IMR-90 (cell line): Measurements from ENCODE around the gene TNIP1. TPM values are rescaled to one million over a fixed set of nuclear protein-coding genes. Genes with fewer than 3 reads are reported as not detected.

Experiments
- ATAC-seq: fragments of 200-7000 bp; cut with Tn5 transposase; 2 replicates; pipeline ENCODE4 v1.9.1; 2020; ENCODE audit warnings: low read depth, mild to moderate bottlenecking, moderate library complexity
- BruUV-seq: library from RNA; stranded (reverse); fragments of 400-500 nt; replicated peaks from 2 replicates; lab custom pipeline; 2021; lab: Mats Ljungman, UMichigan
- CTCF ChIA-PET: fragments of 300-600 bp; formaldehyde crosslinking; extraction: SDS; loops from one replicate; lab custom pipeline; 2021; ENCODE audit warnings: antibody characterized with exemption; lab: Yijun Ruan, JAX
- POLR2A ChIA-PET: fragments of 300-600 bp; sonication (Branson Sonifier 250); formaldehyde crosslinking; loops from one replicate; lab custom pipeline; 2022; ENCODE audit warnings: antibody characterized with exemption; ENCODE audit not compliant: unreplicated experiment; lab: Charles Lee
- DNase-seq: peaks from one replicate; pipeline ENCODE4 v3.0.0; 2013
- H2AFZ ChIP-seq: replicated peaks from 2 replicates; pipeline ENCODE3; 2013; ENCODE audit warnings: low read length, mild to moderate bottlenecking; ENCODE audit not compliant: poor library complexity
- H2AK5ac ChIP-seq: 2 replicates; pipeline ENCODE4 v1.6.1; 2013; ENCODE audit warnings: low read depth, low read length, inconsistent platforms
- H2AK9ac ChIP-seq: replicated peaks from 2 replicates; pipeline ENCODE3; 2013; ENCODE audit warnings: mild to moderate bottlenecking, low read depth, low read length, moderate library complexity; ENCODE audit not compliant: poor library complexity
- H2BK120ac ChIP-seq: 2 replicates; pipeline ENCODE4 v1.6.1; 2013; ENCODE audit warnings: low read depth, low read length, inconsistent platforms
- H2BK15ac ChIP-seq: 3 replicates; pipeline ENCODE4 v1.6.1; 2013; ENCODE audit warnings: low read depth, low read length, inconsistent platforms
- H2BK20ac ChIP-seq: 2 replicates; pipeline ENCODE4 v1.6.1; 2013; ENCODE audit warnings: low read depth, mild to moderate bottlenecking, inconsistent platforms, low read length, moderate library complexity
- H2BK5ac ChIP-seq: 2 replicates; pipeline ENCODE4 v1.6.1; 2013; ENCODE audit warnings: mild to moderate bottlenecking, low read depth, low read length, inconsistent platforms; ENCODE audit not compliant: poor library complexity, severe bottlenecking
- H3K14ac ChIP-seq: replicated peaks from 2 replicates; pipeline ENCODE4 v1.6.1; 2013; ENCODE audit warnings: low read depth, low read length, inconsistent platforms
- H3K18ac ChIP-seq: 2 replicates; pipeline ENCODE4 v1.6.1; 2013; ENCODE audit warnings: low read depth, low read length, control low read depth
- H3K23ac ChIP-seq: 2 replicates; pipeline ENCODE4 v1.6.1; 2013; ENCODE audit warnings: low read depth, low read length, inconsistent platforms
- H3K27ac ChIP-seq: 2 replicates; pipeline ENCODE4 v1.5.1; 2013; ENCODE audit warnings: mild to moderate bottlenecking, control low read depth, low read length; ENCODE audit not compliant: insufficient read depth
- H3K27me3 ChIP-seq: 2 replicates; pipeline ENCODE4 v1.6.1; 2013; ENCODE audit warnings: low read length; ENCODE audit not compliant: control insufficient read depth, insufficient read depth
- H3K36me3 ChIP-seq: 2 replicates; pipeline ENCODE4 v1.6.1; 2013; ENCODE audit warnings: low read length, mixed read lengths; ENCODE audit not compliant: control insufficient read depth, insufficient read depth
- H3K4ac ChIP-seq: 2 replicates; pipeline ENCODE4 v1.6.1; 2013; ENCODE audit warnings: low read depth, low read length, inconsistent platforms
- H3K4me1 ChIP-seq: 2 replicates; pipeline ENCODE4 v1.6.1; 2013; ENCODE audit warnings: low read length, mixed read lengths; ENCODE audit not compliant: control insufficient read depth, insufficient read depth
- H3K4me2 ChIP-seq: 2 replicates; pipeline ENCODE4 v1.6.1; 2013; ENCODE audit warnings: low read depth, mild to moderate bottlenecking, control low read depth, low read length, moderate library complexity
- H3K4me3 ChIP-seq: 2 replicates; pipeline ENCODE4 v1.5.1; 2013; ENCODE audit warnings: low read depth, mild to moderate bottlenecking, control low read depth, low read length, moderate library complexity; ENCODE audit not compliant: insufficient read depth
- H3K56ac ChIP-seq: 2 replicates; pipeline ENCODE4 v1.6.1; 2013; ENCODE audit warnings: low read length, inconsistent platforms; ENCODE audit not compliant: insufficient read depth; ENCODE audit errors: extremely low read depth
- H3K79me1 ChIP-seq, 2 experiments: 2 replicates each; pipeline ENCODE4 v1.6.1; 2013; ENCODE audit warnings: low read length in 2 of 2, inconsistent platforms in 1 of 2, low read depth in 1 of 2
- H3K9ac ChIP-seq: 2 replicates; pipeline ENCODE4 v1.6.1; 2013; ENCODE audit warnings: low read depth, low read length, control low read depth
- H3K9me1 ChIP-seq: 2 replicates; pipeline ENCODE4 v1.6.1; 2013; ENCODE audit warnings: low read length, inconsistent platforms; ENCODE audit not compliant: insufficient read depth
- H3K9me3 ChIP-seq: 2 replicates; pipeline ENCODE4 v1.6.1; 2013; ENCODE audit warnings: low read length; ENCODE audit not compliant: control insufficient read depth, insufficient read depth
- H4K20me1 ChIP-seq: 2 replicates; pipeline ENCODE4 v1.6.1; 2013; ENCODE audit warnings: low read length, inconsistent platforms; ENCODE audit not compliant: insufficient read depth
- H4K5ac ChIP-seq: 2 replicates; pipeline ENCODE4 v1.6.1; 2013; ENCODE audit warnings: mild to moderate bottlenecking, low read depth, low read length, control low read depth
- H4K8ac ChIP-seq, 2 experiments: 2 replicates each; pipeline ENCODE4 v1.6.1; 2013; ENCODE audit warnings: low read depth in 2 of 2, low read length in 2 of 2, control low read depth in 1 of 2, inconsistent platforms in 1 of 2
- H4K91ac ChIP-seq: 2 replicates; pipeline ENCODE4 v1.6.1; 2013; ENCODE audit warnings: low read depth, low read length, inconsistent platforms; ENCODE audit not compliant: insufficient read depth
- CEBPB ChIP-seq: IDR thresholded peaks from 2 replicates; pipeline ENCODE4 v1.6.1; 2012; ENCODE audit warnings: low read depth, low read length, improper control_type of control experiment
- CHD1 ChIP-seq: IDR thresholded peaks from 2 replicates; pipeline ENCODE4 v1.6.1; 2012; ENCODE audit warnings: low read depth, low read length, improper control_type of control experiment
- CTCF ChIP-seq: conservative IDR thresholded peaks from 2 replicates; pipeline ENCODE4 v1.5.1; 2012; ENCODE audit warnings: mild to moderate bottlenecking, low read depth, low read length, improper control_type of control experiment
- ELK1 ChIP-seq: fragments of 150-350 bp; IDR thresholded peaks from 2 replicates; pipeline ENCODE4 v1.6.1; 2016; ENCODE audit warnings: low read depth, mild to moderate bottlenecking, low read length, moderate library complexity, borderline replicate concordance
- FOS ChIP-seq: fragments of 150-350 bp; IDR thresholded peaks from 2 replicates; pipeline ENCODE4 v1.6.1; 2016; ENCODE audit warnings: low read depth, low read length
- MAFK ChIP-seq: IDR thresholded peaks from 2 replicates; pipeline ENCODE4 v1.6.1; 2012; ENCODE audit warnings: low read depth, low read length, improper control_type of control experiment
- MAZ ChIP-seq: IDR thresholded peaks from 2 replicates; pipeline ENCODE4 v1.6.1; 2012; ENCODE audit warnings: low read depth, mild to moderate bottlenecking, low read length, improper control_type of control experiment, moderate library complexity, borderline replicate concordance
- NFE2L2 ChIP-seq: fragments of 150-350 bp; IDR thresholded peaks from 2 replicates; pipeline ENCODE4 v1.6.1; 2016; ENCODE audit warnings: low read depth, mild to moderate bottlenecking, low read length
- POLR2A ChIP-seq: IDR thresholded peaks from 2 replicates; pipeline ENCODE4 v1.6.1; 2012; ENCODE audit warnings: mild to moderate bottlenecking, low read depth, low read length
- RAD21 ChIP-seq: IDR thresholded peaks from 2 replicates; pipeline ENCODE4 v1.6.1; 2012; ENCODE audit warnings: low read length, improper control_type of control experiment
- RCOR1 ChIP-seq: IDR thresholded peaks from 2 replicates; pipeline ENCODE4 v1.6.1; 2012; ENCODE audit warnings: mild to moderate bottlenecking, low read length, improper control_type of control experiment; ENCODE audit not compliant: insufficient replicate concordance
- WGBS, 2 experiments: methylation state at CpG; one replicate each; pipeline versions ENCODE4 v1.1.5 to v1.1.7; 2013; ENCODE audit warnings: missing lambda C conversion rate in 2 of 2; ENCODE audit not compliant: insufficient read length in 1 of 2; ENCODE audit errors: extremely low coverage in 2 of 2; 5-methylcytosine and 5-hydroxymethylcytosine counted together
- dilution Hi-C: fragments of 300-500 bp; cut with HindIII; formaldehyde crosslinking; loops from one replicate; pipeline ENCODE4 v1.14.3; 2018; ENCODE audit warnings: low sequenced_read_pairs; ENCODE audit not compliant: unreplicated experiment
- in situ Hi-C: fragments of 300-500 bp; cut with MboI; formaldehyde crosslinking; loops from 3 replicates; pipeline ENCODE4 v1.14.3; 2019; ENCODE audit warnings: low sequenced_read_pairs, inconsistent platforms, mixed read lengths
- intact Hi-C: fragments of 100-400 bp; cut with micrococcal nuclease; formaldehyde crosslinking; loops from 2 replicates; pipeline ENCODE4 v1.10.0; 2022
- polyA plus RNA-seq, 3 experiments: library from polyadenylated mRNA; depleted of rRNA; stranded (reverse); fragments of >200 nt; gene quantifications; 2 replicates each; pipeline ENCODE4 v1.2.3, GENCODE V29; 2012; ENCODE audit warnings: low replicate concordance in 1 of 3
- total RNA-seq: library from RNA; depleted of rRNA; stranded (reverse); fragments of >200 nt; gene quantifications from 2 replicates; pipeline ENCODE4 v1.2.3, GENCODE V29; 2012
- TF ChIP-seq, protein P1 (sequence below): fragments of 150-350 bp; IDR thresholded peaks from 2 replicates; pipeline ENCODE4 v1.6.1; 2017; ENCODE audit warnings: mild to moderate bottlenecking, antibody characterized with exemption, low read length, low read depth

Gene TNIP1
- total and polyA plus RNA-seq, 2 of the 4 experiments (the other 2 are of a cell fraction), result 63.8 to 92.8 TPM

DNA sequence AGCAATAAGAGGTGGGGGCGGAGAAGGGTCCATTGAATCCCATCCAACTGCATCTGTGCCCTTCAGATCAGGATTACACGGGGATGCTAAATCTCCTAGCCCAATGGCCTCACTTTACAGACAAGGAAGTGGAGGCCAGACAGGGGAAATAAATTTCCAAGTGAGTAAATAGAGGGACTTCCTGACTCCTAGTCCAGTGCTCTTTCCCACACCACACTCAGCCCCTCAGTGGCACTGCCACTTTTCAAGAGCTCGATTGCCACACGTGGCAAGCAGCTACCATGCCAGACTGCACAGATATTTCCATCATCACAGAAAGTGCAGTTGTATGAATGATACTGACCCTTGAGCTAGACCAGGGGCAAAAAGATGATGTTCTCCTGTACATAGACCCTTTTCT lies 8.2 kb upstream of the TNIP1 start:
- Histone ChIP-seq H2AFZ (no peak overlapping the region), H2AK5ac (peak overlapping the region; percentile 18), H3K9ac (no peak overlapping the region), H2AK9ac (no peak overlapping the region), H4K91ac (no peak overlapping the region), H3K23ac (no peak overlapping the region), H4K20me1 (peaks cover 3% of the 10 kb centered on the region; the same call in 1 of the 2 replicates), H3K56ac (no peak overlapping the region), H3K18ac (no peak overlapping the region), H3K27me3 (no peaks in the 10 kb centered on the region), H4K8ac (peak overlapping the region in 1 of 2 experiments; percentile 4; a peak in 1 of 4 replicates), H2BK15ac (no peak overlapping the region), H3K4ac (no peak overlapping the region), H3K4me1 (peaks cover 15% of the 10 kb centered on the region), H2BK20ac (no peak overlapping the region), H3K36me3 (no peaks in the 10 kb centered on the region), H3K4me2 (no peak overlapping the region), H3K14ac (no peak overlapping the region), H3K9me1 (peaks cover 21% of the 10 kb centered on the region), H4K5ac (no peak overlapping the region), H3K27ac (no peak overlapping the region), H2BK120ac (no peak overlapping the region), H3K9me3 (no peaks in the 10 kb centered on the region), H2BK5ac (no peak overlapping the region), H3K4me3 (no peak overlapping the region), H3K79me1 (peaks cover 0 to 14% of the 10 kb centered on the region in 2 experiments; a peak in 2 of 4 replicates)
- no TSS peak for BruUV-seq
- dilution Hi-C loops (no loop called here), intact Hi-C loops (no loop called here), in situ Hi-C loops (no loop called here)
- POLR2A ChIA-PET, result no interaction called here
- CTCF ChIA-PET, result interaction anchor here (1.3 kb wide), 1 partner anchor 9 kb away, joined by 3 read pairs; no protein-coding TSS in a partner anchor
- no peak for ATAC-seq
- no CpG with 5 or more reads among the region's 4 CpGs for WGBS, 2 experiments
- no peak for DNase-seq
- no peak for TF ChIP-seq FOS
- no peak for TF ChIP-seq CHD1
- no peak for TF ChIP-seq ELK1
- TF ChIP-seq CEBPB, result no peak
- no peak for TF ChIP-seq CTCF
- no peak for TF ChIP-seq RAD21
- TF ChIP-seq, protein P1, sequence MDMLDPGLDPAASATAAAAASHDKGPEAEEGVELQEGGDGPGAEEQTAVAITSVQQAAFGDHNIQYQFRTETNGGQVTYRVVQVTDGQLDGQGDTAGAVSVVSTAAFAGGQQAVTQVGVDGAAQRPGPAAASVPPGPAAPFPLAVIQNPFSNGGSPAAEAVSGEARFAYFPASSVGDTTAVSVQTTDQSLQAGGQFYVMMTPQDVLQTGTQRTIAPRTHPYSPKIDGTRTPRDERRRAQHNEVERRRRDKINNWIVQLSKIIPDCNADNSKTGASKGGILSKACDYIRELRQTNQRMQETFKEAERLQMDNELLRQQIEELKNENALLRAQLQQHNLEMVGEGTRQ, result no peak
- no peak for TF ChIP-seq RCOR1
- no peak for TF ChIP-seq POLR2A
- TF ChIP-seq NFE2L2, result no peak
- no peak for TF ChIP-seq MAFK
- no peak for TF ChIP-seq MAZ
